ENCODE measurements around the gene IFNL1. TPM values are rescaled to one million over a fixed set of nuclear protein-coding genes. Genes with fewer than 3 reads are reported as not detected.
"Not testable (repeated sequence)": the region's sequence is repeated elsewhere in the genome, so short reads cannot be mapped to it uniquely, and the experiment has no call there.

The IFNL1 gene
- total RNA-seq, 1 donor from 2014 or later: not detected

DNA sequence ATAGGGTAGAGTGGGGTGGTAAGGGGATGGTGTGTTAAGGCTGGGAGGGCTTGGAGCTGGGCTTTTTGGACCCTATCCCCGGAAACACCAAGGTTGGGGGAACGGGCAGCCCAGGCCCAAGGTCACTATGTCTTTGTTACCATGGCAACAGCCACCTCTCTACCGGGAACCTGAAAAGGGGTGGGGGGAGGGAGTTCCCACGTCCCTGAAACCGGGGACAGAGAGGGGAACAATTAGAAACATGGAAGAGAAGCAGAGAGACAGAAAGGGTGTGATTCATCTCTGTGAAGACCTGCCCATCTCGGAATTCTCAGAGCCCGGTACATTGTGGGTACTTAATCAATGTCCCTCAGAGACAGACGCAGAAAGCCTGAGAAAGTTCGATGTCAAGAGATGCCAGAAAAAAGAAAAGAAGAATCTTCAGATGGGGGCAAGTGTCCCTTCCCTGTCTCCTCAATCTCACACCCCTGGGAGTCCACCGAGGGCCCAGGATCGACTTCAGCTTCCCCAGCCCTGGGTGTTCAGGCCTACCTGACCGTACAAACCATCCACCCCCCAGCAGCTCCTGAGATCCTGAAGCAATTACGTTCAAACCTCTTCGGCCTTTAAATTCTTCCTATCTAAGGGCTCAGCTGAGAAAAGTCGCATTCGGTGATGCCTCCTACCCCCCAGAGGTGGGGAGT, 31.3 kb downstream of the IFNL1 start:
- Mint-ChIP-seq H3K36me3 (ENCODE audit: low read depth, unreplicated experiment) (no peaks in the 10 kb centered on the region), H3K9me3 (ENCODE audit: unreplicated experiment) (no peaks in the 10 kb centered on the region), H3K4me1 (ENCODE audit: unreplicated experiment) (peaks cover 4% of the 10 kb centered on the region), H3K27me3 (ENCODE audit: unreplicated experiment) (peaks cover 7% of the 10 kb centered on the region), H3K4me3 (ENCODE audit: unreplicated experiment) (no peak overlapping the region), H3K27ac (ENCODE audit: unreplicated experiment) (no peak overlapping the region)
- DNase-seq (ENCODE audit: low spot score): no peak
- TF ChIP-seq, protein P1, sequence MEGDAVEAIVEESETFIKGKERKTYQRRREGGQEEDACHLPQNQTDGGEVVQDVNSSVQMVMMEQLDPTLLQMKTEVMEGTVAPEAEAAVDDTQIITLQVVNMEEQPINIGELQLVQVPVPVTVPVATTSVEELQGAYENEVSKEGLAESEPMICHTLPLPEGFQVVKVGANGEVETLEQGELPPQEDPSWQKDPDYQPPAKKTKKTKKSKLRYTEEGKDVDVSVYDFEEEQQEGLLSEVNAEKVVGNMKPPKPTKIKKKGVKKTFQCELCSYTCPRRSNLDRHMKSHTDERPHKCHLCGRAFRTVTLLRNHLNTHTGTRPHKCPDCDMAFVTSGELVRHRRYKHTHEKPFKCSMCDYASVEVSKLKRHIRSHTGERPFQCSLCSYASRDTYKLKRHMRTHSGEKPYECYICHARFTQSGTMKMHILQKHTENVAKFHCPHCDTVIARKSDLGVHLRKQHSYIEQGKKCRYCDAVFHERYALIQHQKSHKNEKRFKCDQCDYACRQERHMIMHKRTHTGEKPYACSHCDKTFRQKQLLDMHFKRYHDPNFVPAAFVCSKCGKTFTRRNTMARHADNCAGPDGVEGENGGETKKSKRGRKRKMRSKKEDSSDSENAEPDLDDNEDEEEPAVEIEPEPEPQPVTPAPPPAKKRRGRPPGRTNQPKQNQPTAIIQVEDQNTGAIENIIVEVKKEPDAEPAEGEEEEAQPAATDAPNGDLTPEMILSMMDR (IDR thresholded peaks at IDR 0.05; ENCODE audit: unreplicated experiment): no peak

DNA sequence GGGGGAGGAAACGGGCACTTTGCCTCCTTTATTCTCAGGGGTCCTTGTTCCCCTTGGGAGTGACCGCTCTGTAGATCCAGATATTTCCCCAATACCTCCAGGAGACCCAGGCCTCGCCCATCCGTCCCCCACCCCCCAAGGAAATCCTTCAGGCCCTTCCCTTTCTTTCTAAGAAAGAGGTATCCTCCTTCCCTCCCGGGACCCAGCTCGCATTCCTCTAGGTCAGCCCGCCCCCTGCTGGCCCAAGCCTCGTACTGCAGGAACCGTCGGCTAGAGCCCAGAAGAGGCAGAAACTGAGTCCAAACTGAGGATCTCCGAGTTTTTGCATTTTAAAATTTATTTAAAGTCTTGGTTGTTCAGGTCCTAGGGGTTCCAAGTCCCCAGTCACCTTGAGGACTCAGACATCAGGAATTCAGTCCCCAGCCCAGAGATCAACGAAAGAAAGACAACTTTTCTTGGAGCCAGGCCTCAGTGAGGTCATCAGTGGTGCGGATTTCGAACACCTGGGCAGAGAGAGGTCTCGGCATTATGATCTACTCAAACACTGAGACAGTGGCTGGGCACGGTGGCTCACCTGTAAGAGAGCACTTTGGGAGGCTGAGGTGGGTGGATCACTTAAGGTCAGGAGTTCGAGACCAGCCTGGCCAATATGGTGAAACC, 32.0 kb downstream of the IFNL1 start:
- Mint-ChIP-seq H3K9me3 (ENCODE audit: unreplicated experiment) (no peaks in the 10 kb centered on the region), H3K4me1 (ENCODE audit: unreplicated experiment) (peaks cover 4% of the 10 kb centered on the region), H3K36me3 (ENCODE audit: low read depth, unreplicated experiment) (no peaks in the 10 kb centered on the region), H3K27me3 (ENCODE audit: unreplicated experiment) (peaks cover 1% of the 10 kb centered on the region), H3K27ac (ENCODE audit: unreplicated experiment) (no peak overlapping the region), H3K4me3 (ENCODE audit: unreplicated experiment) (no peak overlapping the region)
- TF ChIP-seq, protein P1 (IDR thresholded peaks at IDR 0.05; ENCODE audit: unreplicated experiment): peak; percentile 99
- peak; percentile 91 for DNase-seq (ENCODE audit: low spot score)

DNA sequence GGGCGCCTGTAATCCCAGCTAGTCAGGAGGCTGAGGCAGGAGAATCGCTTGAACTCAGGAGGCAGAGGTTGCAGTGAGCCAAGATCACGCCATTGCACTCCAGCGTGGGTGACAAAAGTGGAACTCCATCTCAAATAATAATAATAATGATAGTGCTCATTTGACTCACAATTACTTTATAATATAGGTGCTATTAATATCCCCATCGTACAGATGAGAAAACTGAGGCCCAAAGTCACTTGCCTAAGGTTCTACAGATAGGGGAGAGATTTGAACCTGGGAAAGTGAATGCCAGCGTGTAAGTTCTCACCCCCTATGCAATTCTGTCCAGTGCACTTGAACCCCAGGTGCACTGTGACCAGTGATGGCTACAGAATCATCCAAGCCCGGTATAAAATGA, 33.7 kb downstream of the IFNL1 start:
- no peaks in the 10 kb centered on the region for H3K36me3 Mint-ChIP-seq (ENCODE audit: low read depth, unreplicated experiment)
- no peaks in the 10 kb centered on the region for H3K9me3 Mint-ChIP-seq (ENCODE audit: unreplicated experiment)
- H3K4me3 Mint-ChIP-seq (ENCODE audit: unreplicated experiment): no peak overlapping the region
- no peak for DNase-seq (ENCODE audit: low spot score)
- no peak overlapping the region for H3K27ac Mint-ChIP-seq (ENCODE audit: unreplicated experiment)
- H3K27me3 Mint-ChIP-seq (ENCODE audit: unreplicated experiment): no peaks in the 10 kb centered on the region
- TF ChIP-seq, protein P1 (IDR thresholded peaks at IDR 0.05; ENCODE audit: unreplicated experiment): no peak
- H3K4me1 Mint-ChIP-seq (ENCODE audit: unreplicated experiment): peaks cover 5% of the 10 kb centered on the region

DNA sequence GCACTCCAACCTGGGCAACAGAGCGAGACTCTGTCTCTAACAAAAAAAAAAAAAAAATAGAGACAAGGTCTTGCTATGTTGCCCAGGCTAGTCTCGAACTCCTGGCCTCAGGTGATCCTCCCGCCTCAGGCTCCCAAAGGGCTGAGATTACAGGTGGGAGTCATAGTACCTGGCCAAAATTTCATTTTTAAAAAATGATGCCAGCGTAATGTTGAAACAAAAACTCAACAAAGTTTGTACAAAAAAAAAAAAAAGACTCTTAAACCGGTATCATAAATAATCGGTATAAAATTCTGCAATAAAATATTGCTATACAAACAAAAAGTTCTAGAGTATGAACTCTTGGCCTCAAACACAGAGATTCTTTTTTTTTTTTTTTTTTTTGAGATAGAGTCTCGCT, 36.1 kb downstream of the IFNL1 start:
- peaks cover 19% of the 10 kb centered on the region for H3K4me1 Mint-ChIP-seq (ENCODE audit: unreplicated experiment)
- H3K4me3 Mint-ChIP-seq (ENCODE audit: unreplicated experiment): no peak overlapping the region
- peaks cover 1% of the 10 kb centered on the region for H3K27me3 Mint-ChIP-seq (ENCODE audit: unreplicated experiment)
- H3K36me3 Mint-ChIP-seq (ENCODE audit: low read depth, unreplicated experiment): no peaks in the 10 kb centered on the region
- TF ChIP-seq, protein P1 (IDR thresholded peaks at IDR 0.05; ENCODE audit: unreplicated experiment): no peak
- no peaks in the 10 kb centered on the region for H3K9me3 Mint-ChIP-seq (ENCODE audit: unreplicated experiment)
- no peak for DNase-seq (ENCODE audit: low spot score)
- no peak overlapping the region for H3K27ac Mint-ChIP-seq (ENCODE audit: unreplicated experiment)

DNA sequence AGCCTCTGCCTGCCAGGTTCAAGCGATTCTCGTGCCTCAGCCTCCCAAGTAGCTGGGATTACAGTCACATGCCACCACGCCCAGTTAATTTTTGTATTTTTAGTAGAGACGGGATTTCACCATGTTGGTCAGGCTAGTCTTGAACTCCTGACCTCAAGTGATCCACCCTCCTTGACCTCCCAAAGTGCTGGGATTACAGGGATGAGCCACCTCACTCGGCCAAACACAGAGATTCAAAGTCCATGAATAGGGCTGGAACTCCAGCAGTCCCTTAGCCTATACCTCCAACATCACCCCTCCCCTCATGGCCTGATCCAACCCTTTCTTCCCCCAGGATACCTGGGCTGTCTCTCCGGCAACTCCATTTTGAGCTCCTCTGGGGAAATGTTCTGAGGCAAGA, 36.5 kb downstream of the IFNL1 start:
- not testable (repeated sequence) for DNase-seq (ENCODE audit: low spot score); H3K9me3 Mint-ChIP-seq (ENCODE audit: unreplicated experiment); H3K27me3 Mint-ChIP-seq (ENCODE audit: unreplicated experiment); H3K36me3 Mint-ChIP-seq (ENCODE audit: low read depth, unreplicated experiment); H3K27ac Mint-ChIP-seq (ENCODE audit: unreplicated experiment); H3K4me3 Mint-ChIP-seq (ENCODE audit: unreplicated experiment)
- H3K4me1 Mint-ChIP-seq (ENCODE audit: unreplicated experiment): peaks cover 18% of the 10 kb centered on the region

Measured in endothelial cell (in vitro differentiated cells).